HepG2 (cell line): ENCODE results near the gene DIPK1C. TPM values are rescaled to one million over a fixed set of nuclear protein-coding genes. Genes with fewer than 3 reads are reported as not detected.
A peak's percentile ranks its signal among the peaks of the same experiment; 100 is the strongest.

Source experiments
- ATAC-seq: fragments of 200-7000 bp; cut with Tn5 transposase; 3 replicates; pipeline ENCODE4 v1.9.1; 2020; ENCODE audit warnings: mild to moderate bottlenecking, moderate library complexity
- BruUV-seq: library from RNA; stranded (reverse); fragments of 400-500 nt; replicated peaks from 2 replicates; lab custom pipeline; 2021; lab: Mats Ljungman, UMichigan
- CTCF ChIA-PET: fragments of 300-600 bp; formaldehyde crosslinking; extraction: SDS; loops from one replicate; lab custom pipeline; 2021; ENCODE audit warnings: low total read pairs, inconsistent platforms, low intra/inter-chr PET ratio; lab: Yijun Ruan, JAX
- POLR2A ChIA-PET: fragments of 350-600 bp; sonication (Branson Sonifier 250); formaldehyde crosslinking; loops from one replicate; lab custom pipeline; 2020; ENCODE audit warnings: antibody characterized with exemption, inconsistent platforms; lab: Yijun Ruan, JAX
- DNase-seq: peaks from one replicate; pipeline ENCODE4 v3.0.0-alpha.2; 2015; ENCODE audit warnings: low spot score
- FAIRE-seq: peaks from 3 replicates; lab custom pipeline; 2011; peaks lifted over from hg19 to GRCh38; lab: Jason Lieb, UNC
- H2AFZ ChIP-seq: one replicate; pipeline ENCODE4 v1.6.1; 2011; ENCODE audit warnings: low read length, inconsistent platforms
- H3K27ac ChIP-seq: fragments of 300-600 bp; 3 replicates; pipeline ENCODE4 v1.8.0; 2011; ENCODE audit warnings: mixed run types, mild to moderate bottlenecking, mixed read lengths, low read length, inconsistent platforms; ENCODE audit not compliant: insufficient read depth; ENCODE audit errors: extremely low read length
- H3K27me3 ChIP-seq, 2 experiments: fragments of 200-600 bp in 1 of 2; 2 replicates in 1 of 2; 3 replicates in 1 of 2; pipeline versions ENCODE4 v1.6.0 to v1.8.0; 2011; ENCODE audit warnings: low read length in 2 of 2, mild to moderate bottlenecking in 2 of 2, moderate library complexity in 2 of 2, inconsistent platforms in 1 of 2; ENCODE audit not compliant: insufficient read depth in 2 of 2, control insufficient read depth in 1 of 2
- H3K36me3 ChIP-seq, 2 experiments: fragments of 200-600 bp in 1 of 2; replicated peaks in 1 of 2; 2 replicates in 1 of 2; 3 replicates in 1 of 2; pipeline versions ENCODE4 v1.5.1 to v1.8.0; 2011; ENCODE audit warnings: low read length in 2 of 2, inconsistent platforms in 1 of 2; ENCODE audit not compliant: insufficient read depth in 2 of 2, control insufficient read depth in 1 of 2
- H3K4me1 ChIP-seq: 2 replicates; pipeline ENCODE4 v1.5.1; 2012; ENCODE audit warnings: low read length, inconsistent platforms; ENCODE audit not compliant: insufficient read depth
- H3K4me2 ChIP-seq: 2 replicates; pipeline ENCODE4 v1.6.0; 2011; ENCODE audit warnings: low read depth, low read length, inconsistent platforms
- H3K4me3 ChIP-seq, 3 experiments: fragments of 200-600 bp in 1 of 3; sonication (generic), shearing (Covaris generic) in 1 of 3; replicated peaks in 1 of 3; 2 replicates each; pipeline ENCODE4 v1.5.1; 2011 to 2016; ENCODE audit warnings: low read length in 3 of 3, inconsistent platforms in 2 of 3, low read depth in 2 of 3, mild to moderate bottlenecking in 2 of 3, control low read depth in 1 of 3, mixed read lengths in 1 of 3; ENCODE audit not compliant: insufficient read depth in 1 of 3
- H3K79me2 ChIP-seq: one replicate; pipeline ENCODE4 v1.6.1; 2011; ENCODE audit warnings: low read length, inconsistent platforms; ENCODE audit not compliant: insufficient read depth
- H3K9ac ChIP-seq: 2 replicates; pipeline ENCODE4 v1.6.0; 2011; ENCODE audit warnings: mild to moderate bottlenecking, low read depth, low read length, inconsistent platforms; ENCODE audit not compliant: insufficient read depth
- H3K9me3 ChIP-seq: 2 replicates; pipeline ENCODE4 v1.5.1; 2012; ENCODE audit warnings: mild to moderate bottlenecking, low read length
- H4K20me1 ChIP-seq: 2 replicates; pipeline ENCODE4 v1.6.0; 2011; ENCODE audit warnings: inconsistent platforms, mild to moderate bottlenecking, low read length, moderate library complexity; ENCODE audit not compliant: insufficient read depth
- ATF7-NPFF ChIP-seq: sonication (generic); formaldehyde crosslinking; IDR thresholded peaks from 2 replicates; pipeline ENCODE4 v1.8.1; 2023; ENCODE audit warnings: mild to moderate bottlenecking, low read depth, missing genetic modification reagents, moderate library complexity
- HHEX ChIP-seq: IDR thresholded peaks from 2 replicates; pipeline ENCODE4 v1.6.1; 2016; ENCODE audit warnings: control low read depth
- ISL2 ChIP-seq: sonication (generic); formaldehyde crosslinking; IDR thresholded peaks from 2 replicates; pipeline ENCODE4 v1.5.0; 2020; ENCODE audit warnings: missing genetic modification reagents
- ISX ChIP-seq: sonication (generic); formaldehyde crosslinking; conservative IDR thresholded peaks from 2 replicates; pipeline ENCODE4 v1.5.0; 2020; ENCODE audit warnings: missing genetic modification reagents
- MED8 ChIP-seq: sonication (generic); formaldehyde crosslinking; IDR thresholded peaks from 2 replicates; pipeline ENCODE4 v1.8.1; 2023; ENCODE audit warnings: mild to moderate bottlenecking, missing genetic modification reagents; ENCODE audit not compliant: insufficient replicate concordance
- SAFB2 ChIP-seq: sonication (generic); formaldehyde crosslinking; IDR thresholded peaks from 2 replicates; pipeline ENCODE4 v1.5.1; 2020; ENCODE audit warnings: missing genetic modification reagents, low read depth, mild to moderate bottlenecking, borderline replicate concordance
- SMARCC2 ChIP-seq: fragments of 450-650 bp; IDR thresholded peaks from 2 replicates; pipeline ENCODE4 v1.6.1; 2017; ENCODE audit warnings: antibody characterized with exemption, mild to moderate bottlenecking
- SP5 ChIP-seq: IDR thresholded peaks from 2 replicates; pipeline ENCODE4 v1.6.1; 2016; ENCODE audit warnings: low read depth, borderline replicate concordance
- STAT5B ChIP-seq: sonication (generic); formaldehyde crosslinking; IDR thresholded peaks from 2 replicates; pipeline ENCODE4 v1.4.0; 2020; ENCODE audit warnings: missing genetic modification reagents
- ZBTB42 ChIP-seq: sonication (generic); formaldehyde crosslinking; IDR thresholded peaks from 2 replicates; pipeline ENCODE4 v1.5.0; 2020; ENCODE audit warnings: mild to moderate bottlenecking, missing genetic modification reagents
- ZMYM2 ChIP-seq: sonication (generic); formaldehyde crosslinking; IDR thresholded peaks from 2 replicates; pipeline ENCODE4 v1.8.0; 2022; ENCODE audit warnings: mild to moderate bottlenecking, missing genetic modification reagents
- ZNF234 ChIP-seq: sonication (generic); formaldehyde crosslinking; conservative IDR thresholded peaks from 2 replicates; pipeline ENCODE4 v1.5.1; 2020; ENCODE audit warnings: mild to moderate bottlenecking, missing genetic modification reagents
- ZNF788 ChIP-seq: sonication (generic); formaldehyde crosslinking; IDR thresholded peaks from 2 replicates; pipeline ENCODE4 v1.5.0; 2020; ENCODE audit warnings: mild to moderate bottlenecking, missing genetic modification reagents, borderline replicate concordance
- WGBS: methylation state at CpG from one replicate; pipeline ENCODE4 v1.1.6; 2017; ENCODE audit warnings: low lambda C conversion rate; 5-methylcytosine and 5-hydroxymethylcytosine counted together
- in situ Hi-C: cut with HindIII; loops from 2 replicates; pipeline ENCODE4 v1.10.0; 2017; ENCODE audit warnings: low pct_unique_long_range_greater_than_20kb; ENCODE audit not compliant: extremely low pct_ligation_motif_present
- intact Hi-C: fragments of 100-400 bp; cut with micrococcal nuclease; formaldehyde crosslinking; loops from one replicate; pipeline ENCODE4 v1.10.0; 2022; ENCODE audit not compliant: unreplicated experiment
- polyA plus RNA-seq, 8 experiments: library from polyadenylated mRNA; depleted of rRNA in 3 of 8; stranded (reverse) in 7 of 8; unstranded in 1 of 8; fragments of >200 nt; fragmentation: Illumina TruSeq in 4 of 8; extraction: Trizol in 4 of 8; gene quantifications; 2 replicates each; pipeline versions ENCODE4 v1.2.1 to v1.2.3, GENCODE V29; 2011 to 2016; ENCODE audit warnings: low read depth in 4 of 8, missing spikeins in 1 of 8, mixed read lengths in 1 of 8; ENCODE audit not compliant: insufficient read depth in 1 of 8
- total RNA-seq, 5 experiments: library from RNA; depleted of rRNA; stranded (reverse); fragments of >200 nt; fragmentation: Illumina TruSeq; extraction: Trizol; gene quantifications; 2 replicates each; pipeline ENCODE4 v1.2.3, GENCODE V29; 2016; ENCODE audit warnings: low read depth in 1 of 5
- TF ChIP-seq, protein P1 (sequence below): sonication (generic); formaldehyde crosslinking; IDR thresholded peaks from 2 replicates; pipeline ENCODE4 v1.8.0; 2022; ENCODE audit warnings: missing genetic modification reagents, mild to moderate bottlenecking, borderline replicate concordance
- TF ChIP-seq, protein P2 (sequence below): sonication (generic); formaldehyde crosslinking; IDR thresholded peaks from 2 replicates; pipeline ENCODE4 v1.5.1; 2020; ENCODE audit warnings: mild to moderate bottlenecking, moderate library complexity, missing genetic modification reagents
- TF ChIP-seq, protein P3 (sequence below): sonication (generic); formaldehyde crosslinking; IDR thresholded peaks from 2 replicates; pipeline ENCODE4 v1.4.0; 2020; ENCODE audit warnings: missing genetic modification reagents

DIPK1C gene
- total and polyA plus RNA-seq, 2 of the 13 experiments (the other 11 are each of a cell fraction or from before 2014, with no cell fraction given) = 1.8 TPM; not detected in 1

DNA sequence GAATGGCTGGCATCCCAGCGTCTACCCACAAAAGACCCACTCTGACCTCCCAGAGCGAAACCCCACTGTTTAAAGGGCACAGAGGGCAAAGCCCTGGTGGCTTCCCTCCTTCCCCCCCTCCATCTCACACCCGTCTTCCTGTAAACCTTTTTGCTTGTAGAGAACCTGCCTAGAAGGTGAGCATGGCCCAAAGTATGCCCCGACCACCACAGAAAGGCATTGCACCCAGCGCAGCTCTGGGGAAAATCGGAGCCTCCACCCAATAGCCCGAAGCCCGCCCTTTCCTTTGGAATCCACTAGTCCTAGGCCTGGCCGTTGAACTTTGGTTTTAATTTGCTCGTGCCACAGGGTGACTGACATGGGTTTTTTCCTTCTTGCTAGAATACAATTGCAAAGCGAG is 22.6 kb downstream of the DIPK1C start:
- no peaks in the 10 kb centered on the region for H3K4me1 ChIP-seq
- H3K9me3 ChIP-seq = no peaks in the 10 kb centered on the region
- DNase-seq (no peak), FAIRE-seq (no peak), ATAC-seq (peak; percentile 25; the same call in 1 of the 3 replicates)
- intact Hi-C loops (no loop called here), in situ Hi-C loops (no loop called here)
- ChIA-PET POLR2A (no interaction called here), CTCF (no interaction called here)
- no peaks in the 10 kb centered on the region for H3K36me3 ChIP-seq
- peaks cover 0 to 12% of the 10 kb centered on the region in 2 experiments; a peak in 2 of 5 replicates for H3K27me3 ChIP-seq
- H3K9ac ChIP-seq = no peak overlapping the region
- H3K4me3 ChIP-seq = no peak overlapping the region
- no TSS peak for BruUV-seq
- H2AFZ ChIP-seq = no peak overlapping the region
- H3K79me2 ChIP-seq = no peaks in the 10 kb centered on the region
- H4K20me1 ChIP-seq = no peaks in the 10 kb centered on the region
- H3K4me2 ChIP-seq = no peak overlapping the region
- whole genome bisulfite sequencing = 37% methylated on average over 11 of the region's 11 CpGs
- H3K27ac ChIP-seq = no peak overlapping the region
- TF ChIP-seq ZNF234 (CRISPR knock-in tag) (no peak), ISL2 (CRISPR knock-in tag) (no peak), SAFB2 (no peak), ISX (no peak), HHEX (no peak), ZMYM2 (no peak), SMARCC2 (no peak), SP5 (CRISPR knock-in tag) (no peak), MED8 (CRISPR knock-in tag) (no peak), STAT5B (CRISPR knock-in tag) (no peak), ZNF788 (no peak), ATF7-NPFF (CRISPR knock-in tag) (no peak), ZBTB42 (CRISPR knock-in tag) (no peak)
- TF ChIP-seq, protein P1, sequence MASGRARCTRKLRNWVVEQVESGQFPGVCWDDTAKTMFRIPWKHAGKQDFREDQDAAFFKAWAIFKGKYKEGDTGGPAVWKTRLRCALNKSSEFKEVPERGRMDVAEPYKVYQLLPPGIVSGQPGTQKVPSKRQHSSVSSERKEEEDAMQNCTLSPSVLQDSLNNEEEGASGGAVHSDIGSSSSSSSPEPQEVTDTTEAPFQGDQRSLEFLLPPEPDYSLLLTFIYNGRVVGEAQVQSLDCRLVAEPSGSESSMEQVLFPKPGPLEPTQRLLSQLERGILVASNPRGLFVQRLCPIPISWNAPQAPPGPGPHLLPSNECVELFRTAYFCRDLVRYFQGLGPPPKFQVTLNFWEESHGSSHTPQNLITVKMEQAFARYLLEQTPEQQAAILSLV (CRISPR knock-in tag) = no peak
- TF ChIP-seq, protein P2, sequence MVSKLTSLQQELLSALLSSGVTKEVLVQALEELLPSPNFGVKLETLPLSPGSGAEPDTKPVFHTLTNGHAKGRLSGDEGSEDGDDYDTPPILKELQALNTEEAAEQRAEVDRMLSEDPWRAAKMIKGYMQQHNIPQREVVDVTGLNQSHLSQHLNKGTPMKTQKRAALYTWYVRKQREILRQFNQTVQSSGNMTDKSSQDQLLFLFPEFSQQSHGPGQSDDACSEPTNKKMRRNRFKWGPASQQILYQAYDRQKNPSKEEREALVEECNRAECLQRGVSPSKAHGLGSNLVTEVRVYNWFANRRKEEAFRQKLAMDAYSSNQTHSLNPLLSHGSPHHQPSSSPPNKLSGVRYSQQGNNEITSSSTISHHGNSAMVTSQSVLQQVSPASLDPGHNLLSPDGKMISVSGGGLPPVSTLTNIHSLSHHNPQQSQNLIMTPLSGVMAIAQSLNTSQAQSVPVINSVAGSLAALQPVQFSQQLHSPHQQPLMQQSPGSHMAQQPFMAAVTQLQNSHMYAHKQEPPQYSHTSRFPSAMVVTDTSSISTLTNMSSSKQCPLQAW (CRISPR knock-in tag) = no peak
- TF ChIP-seq, protein P3, sequence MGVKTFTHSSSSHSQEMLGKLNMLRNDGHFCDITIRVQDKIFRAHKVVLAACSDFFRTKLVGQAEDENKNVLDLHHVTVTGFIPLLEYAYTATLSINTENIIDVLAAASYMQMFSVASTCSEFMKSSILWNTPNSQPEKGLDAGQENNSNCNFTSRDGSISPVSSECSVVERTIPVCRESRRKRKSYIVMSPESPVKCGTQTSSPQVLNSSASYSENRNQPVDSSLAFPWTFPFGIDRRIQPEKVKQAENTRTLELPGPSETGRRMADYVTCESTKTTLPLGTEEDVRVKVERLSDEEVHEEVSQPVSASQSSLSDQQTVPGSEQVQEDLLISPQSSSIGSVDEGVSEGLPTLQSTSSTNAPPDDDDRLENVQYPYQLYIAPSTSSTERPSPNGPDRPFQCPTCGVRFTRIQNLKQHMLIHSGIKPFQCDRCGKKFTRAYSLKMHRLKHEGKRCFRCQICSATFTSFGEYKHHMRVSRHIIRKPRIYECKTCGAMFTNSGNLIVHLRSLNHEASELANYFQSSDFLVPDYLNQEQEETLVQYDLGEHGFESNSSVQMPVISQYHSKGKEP (CRISPR knock-in tag) = no peak
- TF ChIP-seq, all 625 proteins: peak for 0
